HT-29 (cell line): ENCODE results near the gene HIBCH. TPM values are rescaled to one million over a fixed set of nuclear protein-coding genes. Genes with fewer than 3 reads are reported as not detected.
"Not testable (repeated sequence)": the region's sequence is repeated elsewhere in the genome, so short reads cannot be mapped to it uniquely, and the experiment has no call there.

Experiments
- DNase-seq: peaks from one replicate; pipeline ENCODE4 v3.0.0-alpha.2; 2015; ENCODE audit warnings: low spot score
- total RNA-seq: library from RNA; depleted of rRNA; stranded (reverse); fragments of >200 nt; shearing (Covaris generic); gene quantifications from 2 replicates; pipeline ENCODE4 v1.2.3, GENCODE V29; 2014

The HIBCH gene
- total RNA-seq, 1 experiment from 2014 or later = 8.6 TPM

DNA sequence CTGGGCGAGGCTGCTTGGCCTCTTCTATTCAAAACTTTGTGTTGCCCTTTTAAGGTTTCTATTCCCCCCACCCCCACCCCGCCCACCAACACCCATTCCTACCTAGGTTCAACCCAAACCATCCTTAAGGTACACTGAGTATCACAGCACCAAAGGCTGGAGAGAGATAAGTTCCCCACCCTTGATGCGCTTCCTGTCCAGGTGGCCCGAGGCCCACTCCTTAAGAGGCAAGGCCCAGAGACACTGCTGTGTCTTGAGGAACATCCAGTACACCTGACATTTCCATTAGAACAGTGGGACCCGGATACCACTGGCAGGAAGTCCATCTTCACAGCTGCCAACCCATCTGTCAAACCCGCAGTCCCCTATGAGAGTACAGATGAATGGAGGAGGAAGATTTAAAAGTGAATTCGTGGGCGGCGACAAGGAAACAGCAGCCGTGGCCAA, 23.5 kb upstream of the HIBCH start:
- DNase-seq = peak; percentile 83

DNA sequence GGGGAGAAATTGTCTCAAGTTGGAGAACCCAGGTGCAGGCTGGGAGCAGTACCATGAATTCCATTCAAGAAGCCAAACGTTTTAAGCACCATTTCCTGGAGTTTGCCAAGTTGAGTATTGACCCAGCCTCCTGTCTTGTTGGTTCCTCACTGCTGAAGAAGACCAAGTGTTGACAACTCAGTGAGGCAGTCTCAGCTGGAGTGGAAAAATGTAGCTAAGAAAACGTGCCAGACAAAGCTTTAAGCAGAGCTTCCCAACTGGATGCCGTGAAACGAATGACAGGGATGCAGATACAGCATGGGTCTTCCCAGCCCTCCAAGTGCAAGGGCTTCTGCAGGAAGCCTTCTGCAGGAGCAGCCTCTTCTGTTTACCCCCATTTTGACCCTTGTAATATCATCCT, 23.0 kb upstream of the HIBCH start:
- DNase-seq = peak; percentile 26

DNA sequence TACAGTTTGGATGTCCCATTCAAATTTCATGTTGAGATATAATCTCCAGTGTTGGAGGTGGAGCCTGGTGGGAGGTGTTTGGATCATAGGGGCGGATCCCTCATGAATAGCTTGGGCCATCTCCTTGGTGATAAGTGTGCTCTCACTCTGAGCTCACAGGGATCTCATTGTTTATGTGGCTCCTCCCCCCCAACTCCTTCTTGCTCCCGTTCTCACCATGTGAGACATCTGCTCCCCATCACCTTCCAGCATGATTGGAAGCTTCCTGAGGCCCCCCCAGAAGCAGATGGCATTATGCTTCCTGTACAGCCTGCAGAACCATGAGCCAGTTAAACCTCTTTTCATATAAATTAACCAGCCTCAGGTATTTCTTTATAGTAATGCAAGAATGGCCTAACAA, 20.7 kb upstream of the HIBCH start:
- DNase-seq = peak; percentile 63

DNA sequence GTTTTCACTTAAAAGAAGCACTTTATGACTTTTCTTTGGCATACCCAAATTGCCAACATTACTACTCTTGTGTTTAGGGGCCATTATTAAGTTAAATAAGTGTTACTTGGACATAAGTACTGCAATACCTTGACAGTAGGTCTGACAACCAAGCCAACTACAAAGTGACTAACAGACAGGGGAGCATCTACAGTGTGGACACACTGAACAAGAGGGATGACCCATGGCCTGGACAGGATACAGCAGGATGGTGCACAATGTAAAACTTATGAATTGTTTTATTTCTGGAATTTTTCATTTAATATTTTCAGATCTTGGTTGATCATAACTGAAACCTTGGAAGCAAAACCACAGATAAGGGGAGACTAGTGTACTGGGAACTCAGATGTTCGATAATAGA, 19.8 kb upstream of the HIBCH start:
- no peak for DNase-seq

DNA sequence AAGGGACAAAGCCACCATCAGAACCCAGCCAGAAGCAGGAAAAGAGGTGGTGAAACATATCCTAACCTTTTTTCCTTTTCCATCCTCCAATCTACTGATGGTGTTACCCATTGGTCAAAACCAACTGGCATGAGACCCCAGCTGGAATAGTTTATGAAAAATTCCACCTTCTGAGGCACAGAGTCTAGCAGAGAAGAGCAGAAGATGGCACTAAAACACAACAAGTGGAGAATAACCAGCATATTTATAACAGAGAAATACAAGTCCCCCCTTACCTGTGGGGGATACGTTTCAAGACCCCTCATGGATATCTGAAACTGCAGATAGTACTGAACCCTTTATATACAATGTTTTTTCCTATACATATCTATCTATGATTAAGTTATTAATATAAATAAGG, 18.8 kb upstream of the HIBCH start:
- no peak for DNase-seq

DNA sequence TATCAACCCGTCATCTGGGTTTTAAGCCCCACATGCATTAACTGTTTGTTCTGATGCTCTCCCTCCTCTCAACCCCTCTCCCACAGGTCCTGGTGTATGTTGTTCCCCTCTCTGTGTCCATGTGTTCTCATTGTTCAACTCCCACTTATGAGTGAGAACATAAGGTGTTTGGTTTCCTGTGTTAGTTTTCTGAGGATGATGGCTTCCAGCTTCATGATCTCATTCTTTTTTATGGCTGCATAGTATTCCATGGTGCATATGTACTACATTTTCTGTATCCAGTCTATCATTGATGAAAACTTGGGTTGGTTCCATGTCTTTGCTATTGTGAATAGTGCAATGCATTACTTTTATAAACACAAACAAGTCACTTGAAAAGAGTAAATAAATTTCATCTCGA, 16.8 kb upstream of the HIBCH start:
- no peak for DNase-seq

DNA sequence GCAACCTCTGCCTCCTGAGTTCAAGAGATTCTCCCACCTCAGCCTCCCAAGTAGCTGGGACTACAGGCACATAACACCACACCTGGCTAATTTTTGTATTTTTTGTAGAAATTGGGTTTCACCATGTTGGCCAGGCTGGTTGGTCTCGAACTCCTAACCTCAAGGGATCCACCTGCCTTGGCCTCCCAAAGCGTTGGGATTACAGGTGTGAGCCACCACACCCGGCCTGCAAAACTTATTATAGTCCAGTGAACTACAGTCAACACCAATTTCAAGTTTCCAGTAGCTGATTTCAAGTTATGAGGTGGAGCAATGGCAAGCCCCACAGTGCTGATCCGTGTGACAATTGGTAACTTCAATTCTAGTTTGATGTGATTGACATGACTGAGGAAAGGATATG, 16.0 kb upstream of the HIBCH start:
- DNase-seq = not testable (repeated sequence)

DNA sequence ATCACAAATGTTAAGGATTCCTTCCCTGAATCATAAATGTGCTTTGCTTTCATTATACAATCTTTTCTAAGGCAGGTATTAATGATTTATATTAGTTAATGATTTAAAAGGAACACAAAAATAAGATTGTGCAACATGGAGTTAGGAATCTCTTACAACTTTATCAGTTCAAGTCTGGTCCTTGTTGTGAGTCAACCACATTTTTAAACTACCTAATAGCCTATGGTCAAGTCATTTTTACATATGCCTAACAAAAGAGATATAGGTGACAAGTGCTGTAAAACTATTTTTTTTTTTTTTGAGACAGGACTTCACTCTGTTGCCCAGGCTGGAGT, 15.6 kb upstream of the HIBCH start:
- peak; percentile 46 for DNase-seq

DNA sequence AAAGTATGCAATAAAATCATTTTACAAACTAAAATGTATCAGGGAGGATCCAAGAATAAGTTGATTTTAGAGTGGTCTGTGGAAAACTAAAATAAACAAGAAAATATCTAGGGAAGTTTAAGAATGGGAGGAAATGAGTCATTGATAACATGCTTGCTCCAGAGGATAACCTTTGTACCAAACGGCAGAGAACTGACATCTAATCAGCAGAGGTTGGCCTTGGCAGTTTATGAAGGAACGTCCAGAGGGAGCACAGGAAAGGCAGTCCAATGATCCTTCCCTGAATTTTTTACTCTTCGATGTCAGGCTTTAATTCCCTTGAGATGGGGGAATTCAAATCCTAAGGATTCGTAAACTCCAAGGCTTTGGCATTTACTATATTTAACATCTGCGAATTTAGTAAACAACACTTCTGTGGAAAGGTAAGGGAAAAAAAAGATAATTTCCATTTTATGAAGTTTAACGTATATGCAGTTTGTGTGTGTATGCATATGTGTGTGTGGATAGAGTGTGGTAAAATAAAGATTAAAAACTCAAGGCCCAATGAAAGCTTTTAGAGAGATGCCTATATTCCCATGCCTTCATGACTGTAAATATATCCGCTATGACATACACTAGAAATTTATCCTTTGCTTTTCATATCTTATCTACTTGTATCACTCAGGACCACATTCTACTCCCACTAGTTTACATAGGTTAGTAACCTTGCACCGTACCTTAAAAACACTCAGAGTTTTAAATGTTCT, 15.0 kb upstream of the HIBCH start:
- peak; percentile 59 for DNase-seq

DNA sequence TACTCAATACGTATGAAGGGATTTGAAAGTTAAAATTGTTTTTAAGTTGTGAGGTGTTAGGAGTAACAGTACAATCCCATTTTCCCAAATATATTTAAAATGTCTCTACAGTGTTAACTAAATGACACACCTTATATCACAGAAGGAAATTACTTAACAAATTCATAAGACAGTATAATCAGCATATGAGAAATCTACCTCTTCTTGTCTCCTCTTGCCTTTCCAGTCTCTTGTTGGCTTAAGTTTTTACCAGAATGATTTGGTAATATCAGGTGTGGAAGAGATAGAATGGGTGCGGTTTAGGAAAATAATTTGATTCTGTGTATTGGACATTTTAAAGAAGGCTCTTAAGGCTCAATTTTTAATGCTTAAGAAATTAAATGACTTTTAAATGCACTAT, 14.3 kb upstream of the HIBCH start:
- no peak for DNase-seq

DNA sequence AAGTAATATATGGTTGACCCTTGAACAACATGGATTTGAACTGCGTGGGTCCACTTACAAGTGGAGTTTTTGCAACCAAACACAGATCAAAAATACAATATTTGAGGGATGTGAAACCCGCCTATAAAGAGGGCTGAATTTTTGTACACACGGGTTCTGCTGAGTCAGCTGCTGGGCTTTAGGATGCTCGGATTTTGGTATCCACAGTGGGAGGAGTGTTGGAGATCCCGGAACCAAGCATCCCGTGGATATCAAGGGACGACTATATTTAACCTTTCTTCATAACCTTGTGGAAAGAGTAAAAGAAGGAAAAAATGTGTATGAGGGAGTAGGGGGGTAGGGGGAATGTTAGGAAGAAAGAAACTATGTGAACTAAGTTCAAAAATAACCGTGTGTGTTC, 13.8 kb upstream of the HIBCH start:
- no peak for DNase-seq

DNA sequence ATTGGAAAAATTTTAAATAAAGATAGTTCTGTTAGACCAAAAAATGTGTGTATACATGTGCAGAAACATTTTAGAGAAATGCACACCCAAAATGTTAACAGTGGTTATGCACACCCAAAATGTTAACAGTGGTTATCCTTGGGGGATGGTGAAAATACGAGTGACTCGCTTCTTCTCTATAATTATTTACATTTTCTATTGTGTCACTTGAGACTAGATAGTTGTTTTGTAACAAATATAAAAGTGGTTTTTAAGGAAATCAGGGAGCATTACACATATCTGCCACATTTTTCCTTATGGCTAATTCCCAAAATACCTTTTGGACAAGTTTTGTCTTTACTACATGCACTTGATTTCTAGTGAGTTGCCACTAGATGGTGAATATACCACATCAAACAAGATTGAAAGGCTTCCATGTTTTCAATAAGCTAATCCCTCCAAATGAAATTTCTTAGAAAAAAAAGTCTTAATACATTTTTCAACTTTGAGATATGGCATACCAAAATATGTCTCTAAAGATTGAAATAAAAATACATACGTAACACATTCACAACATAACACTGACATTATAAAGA, 9.0 kb upstream of the HIBCH start:
- peak; percentile 31 for DNase-seq

DNA sequence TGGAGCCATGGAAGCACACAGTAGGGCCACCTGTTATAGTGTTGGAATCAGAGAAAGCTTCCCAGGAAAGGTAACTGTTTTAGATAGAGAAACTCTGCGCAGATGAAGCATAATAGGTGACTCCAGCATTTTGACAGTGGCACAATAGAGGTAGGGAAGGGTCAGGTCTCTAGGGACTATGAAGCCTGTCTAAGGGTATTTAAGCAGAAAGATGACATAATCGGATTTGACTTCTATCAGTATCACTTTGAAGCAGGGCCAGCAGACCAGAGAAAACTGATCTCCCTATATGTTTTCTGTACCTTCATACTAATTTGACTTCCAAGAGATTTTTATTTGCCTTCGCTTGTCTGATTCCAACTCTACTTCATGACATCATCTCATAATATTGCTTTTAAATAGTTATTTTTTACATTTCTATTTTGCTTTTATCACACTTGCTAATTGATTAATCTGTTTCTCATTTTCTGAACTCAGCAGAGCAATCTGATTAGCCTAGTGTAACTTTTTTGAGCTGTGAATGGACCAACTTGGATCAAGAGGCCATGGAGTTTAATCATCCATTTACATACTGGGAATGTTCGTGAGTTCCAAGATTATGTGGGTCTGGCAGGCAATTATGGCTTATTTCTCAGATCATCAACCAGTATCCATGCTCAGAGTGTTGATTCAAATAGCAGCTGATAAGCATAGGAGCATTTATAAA, 8.4 kb upstream of the HIBCH start:
- DNase-seq = no peak

DNA sequence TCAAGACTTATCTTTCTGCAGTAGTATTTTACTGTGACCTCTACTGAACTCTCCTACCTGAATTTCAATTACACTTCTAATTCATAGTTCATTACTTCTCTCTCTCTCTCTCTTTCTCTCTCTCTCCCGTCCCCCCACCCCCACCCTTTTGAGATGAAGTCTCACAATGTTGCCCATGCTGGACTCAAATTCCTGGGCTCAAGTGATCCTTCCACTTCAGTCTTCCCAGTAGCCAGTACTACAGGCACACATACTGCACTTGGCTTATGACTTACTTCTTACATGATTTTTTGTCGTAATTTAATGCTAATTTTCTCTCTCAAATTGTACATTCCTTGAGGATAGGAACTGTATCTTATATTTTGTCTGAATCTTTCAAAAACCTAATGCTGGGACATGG, 6.0 kb upstream of the HIBCH start:
- DNase-seq = no peak

DNA sequence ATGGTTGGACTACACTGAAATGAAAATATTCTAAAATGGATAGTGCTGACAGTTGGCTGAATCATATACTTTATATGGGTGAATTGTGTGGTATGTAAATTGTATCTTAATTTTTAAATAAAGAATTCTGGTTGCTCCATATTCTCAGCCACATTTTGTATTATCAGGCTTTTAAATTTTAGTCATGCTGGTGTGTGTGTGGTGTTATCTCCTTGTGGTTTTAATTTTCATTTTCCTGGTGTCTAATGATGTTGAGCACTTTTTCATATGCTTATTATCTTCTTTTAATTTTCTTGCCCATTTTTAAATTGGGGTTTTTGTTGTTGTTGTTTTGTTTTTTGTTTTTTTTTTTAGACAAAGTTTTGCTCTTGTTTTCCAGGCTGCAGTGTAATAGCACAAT, 3.8 kb upstream of the HIBCH start:
- no peak for DNase-seq

DNA sequence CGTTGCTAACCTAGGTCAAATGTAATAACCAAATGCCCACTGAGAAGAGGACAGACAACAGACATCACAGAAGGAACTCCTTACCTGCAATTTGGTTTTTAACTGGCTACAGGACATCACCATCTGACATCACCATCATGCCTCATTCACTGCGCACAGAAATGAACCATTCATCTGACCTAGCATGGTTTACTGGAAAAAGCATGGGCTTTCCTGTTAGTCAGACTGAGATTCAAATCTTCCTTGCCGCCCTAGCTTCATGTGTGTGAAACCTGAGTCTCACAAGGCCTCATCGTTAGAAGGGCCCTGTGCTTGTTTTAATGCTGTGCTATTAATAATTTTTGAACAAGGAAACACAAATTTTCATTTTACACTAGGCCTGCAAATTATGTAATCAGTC, 1.1 kb upstream of the HIBCH start:
- no peak for DNase-seq

DNA sequence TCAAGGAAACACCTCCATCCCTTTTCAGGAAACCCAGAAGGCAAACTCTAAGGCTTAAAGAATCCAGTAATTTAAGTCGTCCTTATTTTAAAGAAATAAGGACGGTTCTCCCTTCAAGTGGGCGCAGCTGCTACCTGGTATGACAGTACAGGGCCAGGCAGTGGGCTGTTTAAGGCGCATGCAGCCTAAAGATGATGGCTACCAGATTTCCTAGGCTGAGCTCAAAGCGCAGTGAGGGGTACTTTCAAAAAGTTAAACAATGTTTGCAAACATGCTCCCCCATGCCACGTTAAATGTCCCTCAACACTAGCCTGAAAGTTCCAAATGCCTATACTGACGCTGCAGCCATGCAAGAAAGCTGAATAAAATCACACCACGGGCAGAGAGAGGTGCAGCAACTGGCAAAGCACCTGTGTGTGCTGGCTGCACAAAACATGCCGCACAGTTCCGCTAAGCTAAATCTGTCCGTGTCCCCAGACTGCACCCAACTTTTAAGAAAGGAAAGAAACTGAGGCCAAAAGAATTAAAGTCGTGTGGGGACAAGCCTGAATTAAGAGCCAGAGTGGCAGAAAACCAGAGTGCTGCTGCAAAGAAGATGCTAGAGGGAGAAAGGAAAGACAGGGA, 583 bp downstream of the HIBCH start:
- DNase-seq = peak; percentile 42

DNA sequence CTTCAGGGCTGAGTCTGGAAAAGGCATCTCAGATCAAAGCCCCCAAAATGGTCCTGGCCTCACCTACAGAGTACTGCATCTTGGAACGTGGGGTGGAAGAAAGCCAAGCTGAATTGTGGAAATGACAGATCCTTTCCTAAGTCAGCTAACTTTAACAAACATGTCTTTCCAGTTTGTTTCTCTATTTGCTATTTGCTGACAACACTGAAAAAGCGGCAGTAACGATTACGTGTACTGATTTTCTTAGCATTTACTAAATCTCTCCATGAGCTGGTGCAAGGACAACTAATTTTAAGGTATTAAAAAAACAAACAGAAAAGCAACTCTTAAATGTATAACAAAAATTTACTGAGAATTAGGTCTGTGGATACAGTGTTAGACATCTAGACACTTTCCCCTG, 1.1 kb downstream of the HIBCH start:
- no peak for DNase-seq

DNA sequence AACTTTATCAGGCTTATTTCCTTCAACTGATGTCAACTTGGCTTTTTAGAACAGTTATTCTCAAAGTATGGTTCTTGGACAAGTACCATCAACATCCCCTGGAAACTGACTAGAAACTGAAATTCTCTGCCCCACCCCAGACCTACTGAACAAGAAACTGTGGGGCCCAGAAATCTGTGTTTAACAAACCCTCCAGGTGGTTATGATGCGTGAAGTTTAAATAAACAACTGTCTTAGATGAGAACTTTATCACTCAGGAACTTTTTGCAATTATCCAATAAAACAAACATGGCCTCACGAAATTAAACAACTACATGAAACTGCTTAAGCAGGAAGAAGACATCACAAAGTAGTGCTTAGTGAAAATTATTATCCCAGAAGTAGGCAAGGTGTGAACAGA, 4.4 kb downstream of the HIBCH start:
- DNase-seq = no peak

DNA sequence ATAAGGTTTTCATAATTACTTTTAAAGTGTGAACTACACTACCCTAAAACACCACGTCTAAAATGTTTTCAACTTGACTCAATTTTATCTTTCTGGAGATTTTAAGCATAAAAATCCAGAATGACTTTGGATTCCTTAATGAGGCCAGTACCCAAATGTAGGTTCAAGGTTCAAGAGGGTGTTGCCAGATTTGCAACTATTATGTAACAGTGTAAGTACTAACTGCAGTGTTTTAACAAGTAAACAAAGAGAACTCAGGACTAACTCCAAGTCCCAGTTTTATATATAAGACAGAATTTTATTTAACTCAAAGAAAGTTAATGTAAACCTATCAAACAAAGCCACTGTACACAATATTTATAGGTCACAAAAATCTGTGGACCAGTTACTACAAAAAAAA, 5.7 kb downstream of the HIBCH start:
- no peak for DNase-seq

DNA sequence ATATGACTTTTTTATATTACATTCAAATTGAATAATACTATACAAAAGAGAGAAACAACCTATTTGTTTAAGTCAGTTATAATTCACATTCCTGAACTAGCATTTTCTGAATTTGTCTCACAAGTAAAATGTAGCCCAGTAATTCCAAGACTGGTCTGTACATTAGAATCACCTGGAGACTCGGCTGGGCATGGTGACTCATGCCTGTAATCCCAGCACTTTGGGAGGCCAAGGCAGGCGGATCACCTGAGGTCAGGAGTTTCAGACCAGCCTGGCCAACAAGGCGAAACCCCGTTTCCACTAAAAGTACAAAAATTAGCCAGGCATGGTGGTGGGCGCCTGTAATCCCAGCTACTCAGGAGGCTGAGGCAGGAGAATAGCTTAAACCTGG, 7.0 kb downstream of the HIBCH start:
- DNase-seq = not testable (repeated sequence)

DNA sequence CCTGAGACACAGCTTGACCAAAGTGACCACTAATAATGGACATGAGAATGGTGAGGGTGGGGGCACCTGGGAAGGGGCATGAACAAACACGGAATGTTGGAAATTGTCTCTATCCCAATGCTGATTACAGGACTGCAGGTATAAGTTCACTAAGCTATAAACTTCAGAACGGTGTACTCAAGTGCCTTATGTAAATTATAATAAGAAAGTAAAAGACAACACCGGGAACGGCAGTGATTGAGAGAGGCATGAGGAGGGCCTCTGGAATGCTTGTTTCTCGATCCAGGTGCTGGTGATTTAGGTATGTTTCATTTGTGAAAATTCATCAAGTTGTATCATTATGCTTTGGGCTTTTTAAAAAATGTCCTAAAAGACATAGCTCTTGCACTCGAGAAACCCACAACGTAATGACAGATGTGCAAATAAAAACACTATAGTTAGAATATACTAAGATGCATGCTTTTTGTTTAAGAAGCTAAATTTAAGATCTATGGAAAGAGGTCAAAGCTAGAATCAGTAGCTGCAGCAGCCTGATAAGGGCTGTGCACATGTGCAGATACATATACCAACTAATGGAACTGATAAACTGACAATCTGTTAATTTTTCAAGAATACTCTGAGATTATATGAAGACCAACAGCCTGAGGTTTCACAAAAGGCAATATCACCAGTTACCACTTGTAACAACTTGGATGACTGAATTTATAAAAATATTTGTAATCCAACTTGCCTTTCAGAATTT, 7.6 kb downstream of the HIBCH start:
- no peak for DNase-seq
